SK-N-SH treated with all-trans-retinoic acid at 6 μM for 48 hours (cell line): Measurements from ENCODE around the gene PDE1A.

Experiments used
- PATZ1 ChIP-seq: fragments of 250-450 bp; sonication (Bioruptor Pico); IDR thresholded peaks from 2 replicates; pipeline ENCODE4 v1.8.0; 2020; ENCODE audit warnings: mild to moderate bottlenecking, moderate library complexity, borderline replicate concordance
- POU6F1 ChIP-seq: fragments of 250-450 bp; sonication (Bioruptor Pico); IDR thresholded peaks from 2 replicates; pipeline ENCODE4 v1.8.0; 2021; ENCODE audit warnings: low read depth, mild to moderate bottlenecking, moderate library complexity, borderline replicate concordance
- TOX ChIP-seq: fragments of 250-450 bp; sonication (Bioruptor Pico); IDR thresholded peaks from 2 replicates; pipeline ENCODE4 v1.8.0; 2021; ENCODE audit warnings: mild to moderate bottlenecking, moderate library complexity, borderline replicate concordance
- ZC3H10 ChIP-seq: fragments of 250-450 bp; sonication (Bioruptor Pico); IDR thresholded peaks from 2 replicates; pipeline ENCODE4 v1.5.1; 2021; ENCODE audit warnings: mild to moderate bottlenecking, moderate library complexity
- ZFP30 ChIP-seq: fragments of 450-650 bp; formaldehyde crosslinking; IDR thresholded peaks from 2 replicates; pipeline ENCODE4 v1.5.0; 2022; ENCODE audit warnings: mild to moderate bottlenecking, moderate library complexity

- TF ChIP-seq ZC3H10 (no peak), ZFP30 (CRISPR knock-in tag) (no peak), TOX (CRISPR knock-in tag) (no peak), POU6F1 (CRISPR knock-in tag) (no peak), PATZ1 (CRISPR knock-in tag) (no peak)
These were observed 229.3 kb downstream of the PDE1A start for GRCh38 chr2:182197529-182197928.
